Left ventricle myocardium inferior (tissue), 1 donor: ENCODE results near the gene PFKFB4. TPM values are rescaled to one million over a fixed set of nuclear protein-coding genes. Genes with fewer than 3 reads are reported as not detected.
A peak's percentile ranks its signal among the peaks of the same experiment; 100 is the strongest.

Experiments
- DNase-seq: peaks from one replicate; pipeline ENCODE4 v3.0.0-alpha.2; 2020
- H3K27ac ChIP-seq: fragments of 200-600 bp; replicated peaks from 2 replicates; pipeline ENCODE4 v1.8.0; 2021
- H3K27me3 ChIP-seq: fragments of 200-600 bp; 2 replicates; pipeline ENCODE4 v1.8.0; 2021; ENCODE audit warnings: low read depth
- H3K36me3 ChIP-seq: fragments of 200-600 bp; 2 replicates; pipeline ENCODE4 v1.8.0; 2021
- H3K4me1 ChIP-seq: fragments of 200-600 bp; 2 replicates; pipeline ENCODE4 v1.8.0; 2021
- H3K4me3 ChIP-seq: fragments of 200-600 bp; 2 replicates; pipeline ENCODE4 v1.8.0; 2021; ENCODE audit warnings: mild to moderate bottlenecking, moderate library complexity
- H3K9me3 ChIP-seq: fragments of 200-600 bp; replicated peaks from 2 replicates; pipeline ENCODE4 v1.8.0; 2021
- intact Hi-C: fragments of 100-400 bp; cut with micrococcal nuclease; formaldehyde crosslinking; loops from one replicate; pipeline ENCODE4 v1.11.0; 2022
- total RNA-seq: library from RNA; stranded (reverse); fragmentation: NEBNext Ultra II Directional; extraction: Animal tissue kit (Norgen Biotek cat#: 25700); gene quantifications from one replicate; pipeline ENCODE4 v1.2.1, GENCODE V29; 2021
- TF ChIP-seq, protein P1 (sequence below): fragments of 200-600 bp; IDR thresholded peaks from 2 replicates; pipeline ENCODE4 v1.8.0; 2021; ENCODE audit warnings: antibody characterized with exemption, mild to moderate bottlenecking, borderline replicate concordance
- donor health status: DM: no; HTN: yes; CAD: no; lungs with severe emphysema.

Gene PFKFB4
- total RNA-seq, 1 donor from 2014 or later = 1.5 TPM

DNA sequence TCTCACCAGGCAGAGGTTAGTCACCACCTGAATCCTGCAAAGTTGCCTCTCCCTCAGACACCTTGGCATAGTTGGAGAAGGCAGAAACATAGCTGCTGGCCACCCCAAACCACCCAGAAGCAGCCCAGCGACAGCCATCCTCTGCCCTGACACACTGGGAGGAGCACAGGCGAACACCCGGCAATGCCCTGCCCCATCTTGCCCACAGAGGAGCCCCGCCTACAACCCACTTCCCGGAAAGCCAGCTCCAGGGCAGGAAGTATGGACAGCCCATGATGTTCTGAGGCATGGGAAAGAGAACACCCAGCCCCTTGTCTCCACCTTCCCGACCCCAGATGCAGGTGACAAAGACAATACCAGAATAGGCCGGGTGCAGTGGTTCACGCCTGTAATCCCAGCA lies 40.0 kb downstream of the PFKFB4 start:
- Histone ChIP-seq H3K36me3 (no peaks in the 10 kb centered on the region), H3K9me3 (no peaks in the 10 kb centered on the region), H3K27ac (no peak overlapping the region), H3K4me1 (no peaks in the 10 kb centered on the region), H3K4me3 (no peak overlapping the region), H3K27me3 (no peaks in the 10 kb centered on the region)
- intact Hi-C loops = no loop called here
- DNase-seq = no peak
- TF ChIP-seq, protein P1, sequence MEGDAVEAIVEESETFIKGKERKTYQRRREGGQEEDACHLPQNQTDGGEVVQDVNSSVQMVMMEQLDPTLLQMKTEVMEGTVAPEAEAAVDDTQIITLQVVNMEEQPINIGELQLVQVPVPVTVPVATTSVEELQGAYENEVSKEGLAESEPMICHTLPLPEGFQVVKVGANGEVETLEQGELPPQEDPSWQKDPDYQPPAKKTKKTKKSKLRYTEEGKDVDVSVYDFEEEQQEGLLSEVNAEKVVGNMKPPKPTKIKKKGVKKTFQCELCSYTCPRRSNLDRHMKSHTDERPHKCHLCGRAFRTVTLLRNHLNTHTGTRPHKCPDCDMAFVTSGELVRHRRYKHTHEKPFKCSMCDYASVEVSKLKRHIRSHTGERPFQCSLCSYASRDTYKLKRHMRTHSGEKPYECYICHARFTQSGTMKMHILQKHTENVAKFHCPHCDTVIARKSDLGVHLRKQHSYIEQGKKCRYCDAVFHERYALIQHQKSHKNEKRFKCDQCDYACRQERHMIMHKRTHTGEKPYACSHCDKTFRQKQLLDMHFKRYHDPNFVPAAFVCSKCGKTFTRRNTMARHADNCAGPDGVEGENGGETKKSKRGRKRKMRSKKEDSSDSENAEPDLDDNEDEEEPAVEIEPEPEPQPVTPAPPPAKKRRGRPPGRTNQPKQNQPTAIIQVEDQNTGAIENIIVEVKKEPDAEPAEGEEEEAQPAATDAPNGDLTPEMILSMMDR = no peak

DNA sequence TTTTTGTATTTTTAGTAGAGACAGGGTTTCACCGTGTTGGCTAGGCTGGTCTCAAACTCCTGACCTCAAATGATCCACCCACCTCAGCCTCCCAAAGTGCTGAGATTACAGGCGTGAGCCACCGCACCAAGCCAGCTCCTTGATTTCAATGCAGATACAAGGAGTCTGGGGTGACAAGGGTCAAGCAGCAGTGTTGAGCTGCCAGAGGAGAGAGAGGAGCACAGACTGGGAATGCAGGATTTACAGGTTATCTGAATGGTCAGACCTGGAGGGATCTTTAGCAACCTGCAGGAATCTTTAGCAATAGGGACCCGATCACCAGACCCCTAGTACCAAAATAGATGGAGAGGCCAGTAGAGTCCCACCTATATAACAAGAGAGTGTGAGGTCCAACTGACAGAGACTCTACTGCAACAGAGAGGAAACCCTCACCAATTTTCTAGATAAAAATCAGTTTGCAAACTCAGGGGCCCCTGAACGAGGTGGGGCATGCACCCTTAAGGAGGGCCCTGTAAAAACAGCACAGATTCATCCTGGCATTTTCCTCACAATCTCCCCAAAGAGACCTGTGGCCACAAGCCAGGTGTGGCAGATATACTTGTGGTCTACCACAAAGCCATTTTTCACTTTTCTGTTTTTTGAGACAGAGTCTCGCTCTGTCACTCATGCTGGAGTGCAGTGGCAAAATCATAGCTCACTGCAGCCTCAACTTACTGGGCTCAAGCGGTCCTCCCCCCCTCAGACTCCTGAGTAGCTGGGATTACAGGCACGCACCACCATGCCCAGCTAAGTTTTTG lies 42.0 kb downstream of the PFKFB4 start:
- no peaks in the 10 kb centered on the region for H3K4me1 ChIP-seq
- no peak for DNase-seq
- H3K27me3 ChIP-seq = no peaks in the 10 kb centered on the region
- no peak overlapping the region for H3K4me3 ChIP-seq
- TF ChIP-seq, protein P1 = no peak
- H3K27ac ChIP-seq = no peak overlapping the region
- H3K36me3 ChIP-seq = no peaks in the 10 kb centered on the region
- no peaks in the 10 kb centered on the region for H3K9me3 ChIP-seq
- intact Hi-C loops = no loop called here

DNA sequence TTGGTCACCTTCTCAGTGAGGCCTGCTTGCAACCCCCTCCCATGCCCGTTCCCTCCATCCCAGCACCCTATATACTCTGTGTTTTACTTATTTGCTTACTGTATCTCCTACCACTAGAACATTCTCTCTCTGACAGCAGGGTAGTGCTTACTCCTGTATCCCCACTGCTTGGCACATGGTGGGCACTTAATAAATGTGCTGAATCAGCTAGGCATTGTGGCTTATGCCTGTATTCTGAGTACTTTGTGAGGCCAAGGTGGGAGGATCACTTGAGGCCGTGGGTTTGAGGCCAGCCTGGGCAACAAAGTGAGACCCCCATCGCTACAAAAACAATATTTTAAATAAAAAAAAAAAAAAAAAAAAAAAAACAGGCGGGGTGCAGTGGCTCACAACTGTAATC lies 45.1 kb downstream of the PFKFB4 start:
- no peak for DNase-seq
- no peak overlapping the region for H3K4me3 ChIP-seq
- TF ChIP-seq, protein P1 = no peak
- no peaks in the 10 kb centered on the region for H3K36me3 ChIP-seq
- H3K27ac ChIP-seq = no peak overlapping the region
- intact Hi-C loops = no loop called here
- no peaks in the 10 kb centered on the region for H3K9me3 ChIP-seq
- no peaks in the 10 kb centered on the region for H3K27me3 ChIP-seq
- no peaks in the 10 kb centered on the region for H3K4me1 ChIP-seq

DNA sequence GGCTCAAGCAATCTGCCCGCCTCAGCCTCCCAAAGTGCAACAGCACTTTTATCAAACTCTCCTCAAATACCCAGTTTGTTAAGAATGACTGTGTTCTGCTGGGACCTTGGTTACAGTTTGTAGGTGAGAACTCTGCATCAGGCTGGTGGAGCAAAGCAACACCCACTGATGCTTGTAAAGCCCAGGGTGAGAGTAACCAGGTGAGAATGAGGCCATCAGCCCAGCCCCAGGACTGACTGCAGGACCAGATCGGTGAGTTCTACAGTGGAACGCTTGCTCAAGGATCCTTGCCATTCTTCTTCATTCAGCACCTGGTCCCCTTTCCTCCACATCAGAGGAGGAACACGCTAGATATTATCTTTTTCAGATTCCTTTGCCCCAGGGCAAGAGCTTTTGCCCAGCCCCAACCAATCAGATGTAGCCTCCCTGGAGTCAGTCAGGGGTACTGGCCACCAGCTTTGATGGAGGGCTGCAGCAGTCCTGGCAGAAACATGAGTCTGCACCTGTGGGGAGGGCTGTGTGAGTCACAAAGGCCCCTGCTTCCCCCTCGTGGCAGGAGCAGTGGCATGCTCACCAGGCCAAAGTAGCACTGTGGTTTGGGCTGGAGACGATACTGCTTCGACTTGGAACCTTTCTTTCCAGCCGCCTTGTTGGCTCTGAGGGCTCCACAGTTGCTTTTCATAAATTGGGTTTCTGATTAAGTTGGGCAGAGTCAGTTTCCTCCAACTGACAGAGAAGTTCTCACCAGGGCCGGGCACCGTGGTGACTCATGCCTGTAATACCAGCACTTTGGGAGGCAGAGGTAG lies 49.1 kb downstream of the PFKFB4 start:
- H3K36me3 ChIP-seq = no peaks in the 10 kb centered on the region
- DNase-seq = peak; percentile 24
- intact Hi-C loops = no loop called here
- peak overlapping the region; percentile 30 for H3K27ac ChIP-seq
- H3K4me3 ChIP-seq = no peak overlapping the region
- no peaks in the 10 kb centered on the region for H3K9me3 ChIP-seq
- H3K27me3 ChIP-seq = no peaks in the 10 kb centered on the region
- TF ChIP-seq, protein P1 = peak; percentile 60
- H3K4me1 ChIP-seq = peaks cover 27% of the 10 kb centered on the region

DNA sequence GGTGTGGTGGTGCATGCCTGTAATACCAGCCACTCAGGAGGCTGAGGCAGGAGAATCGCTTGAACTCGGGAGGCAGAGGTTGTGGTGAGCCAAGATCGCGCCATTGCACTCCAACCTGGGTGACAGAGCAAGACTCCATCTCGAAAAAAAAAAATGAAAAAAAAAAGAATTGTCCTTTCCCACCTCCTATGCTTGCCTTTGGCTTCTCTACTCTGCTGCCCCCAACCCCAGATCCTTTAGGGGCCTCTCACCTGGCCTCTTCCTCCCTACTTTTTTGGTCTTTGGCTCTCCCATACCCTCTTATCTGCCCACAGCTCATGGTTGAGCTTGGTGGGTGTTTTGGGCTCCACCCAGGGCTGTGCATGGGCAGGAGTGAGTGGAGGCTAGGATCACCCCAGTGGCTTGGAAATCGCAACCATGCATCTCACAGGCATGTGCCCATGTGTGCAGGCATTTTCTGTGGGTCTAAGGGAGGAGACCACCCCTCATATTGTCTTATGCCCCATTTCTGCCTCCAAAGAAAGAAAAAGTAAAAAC lies 50.6 kb downstream of the PFKFB4 start:
- Histone ChIP-seq H3K4me3 (no peak overlapping the region), H3K36me3 (no peaks in the 10 kb centered on the region), H3K27ac (peak overlapping the region; percentile 96), H3K27me3 (no peaks in the 10 kb centered on the region), H3K9me3 (no peaks in the 10 kb centered on the region), H3K4me1 (peaks cover 39% of the 10 kb centered on the region)
- TF ChIP-seq, protein P1 = no peak
- intact Hi-C loops = no loop called here
- DNase-seq = no peak
